HG03558 (cell line): ENCODE results near the gene JMY.
A peak's percentile ranks its signal among the peaks of the same experiment; 100 is the strongest.

Experiments used
- ATAC-seq: cut with Tn5 transposase; IDR thresholded peaks from one replicate; pipeline ENCODE4 v1.9.1; 2021; ENCODE audit warnings: moderate number of reproducible peaks; ENCODE audit not compliant: unreplicated experiment; ENCODE audit errors: extremely low read depth

Gene JMY, protein sequence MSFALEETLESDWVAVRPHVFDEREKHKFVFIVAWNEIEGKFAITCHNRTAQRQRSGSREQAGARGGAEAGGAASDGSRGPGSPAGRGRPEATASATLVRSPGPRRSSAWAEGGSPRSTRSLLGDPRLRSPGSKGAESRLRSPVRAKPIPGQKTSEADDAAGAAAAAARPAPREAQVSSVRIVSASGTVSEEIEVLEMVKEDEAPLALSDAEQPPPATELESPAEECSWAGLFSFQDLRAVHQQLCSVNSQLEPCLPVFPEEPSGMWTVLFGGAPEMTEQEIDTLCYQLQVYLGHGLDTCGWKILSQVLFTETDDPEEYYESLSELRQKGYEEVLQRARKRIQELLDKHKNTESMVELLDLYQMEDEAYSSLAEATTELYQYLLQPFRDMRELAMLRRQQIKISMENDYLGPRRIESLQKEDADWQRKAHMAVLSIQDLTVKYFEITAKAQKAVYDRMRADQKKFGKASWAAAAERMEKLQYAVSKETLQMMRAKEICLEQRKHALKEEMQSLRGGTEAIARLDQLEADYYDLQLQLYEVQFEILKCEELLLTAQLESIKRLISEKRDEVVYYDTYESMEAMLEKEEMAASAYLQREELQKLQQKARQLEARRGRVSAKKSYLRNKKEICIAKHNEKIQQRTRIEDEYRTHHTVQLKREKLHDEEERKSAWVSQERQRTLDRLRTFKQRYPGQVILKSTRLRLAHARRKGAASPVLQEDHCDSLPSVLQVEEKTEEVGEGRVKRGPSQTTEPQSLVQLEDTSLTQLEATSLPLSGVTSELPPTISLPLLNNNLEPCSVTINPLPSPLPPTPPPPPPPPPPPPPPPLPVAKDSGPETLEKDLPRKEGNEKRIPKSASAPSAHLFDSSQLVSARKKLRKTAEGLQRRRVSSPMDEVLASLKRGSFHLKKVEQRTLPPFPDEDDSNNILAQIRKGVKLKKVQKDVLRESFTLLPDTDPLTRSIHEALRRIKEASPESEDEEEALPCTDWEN

DNA sequence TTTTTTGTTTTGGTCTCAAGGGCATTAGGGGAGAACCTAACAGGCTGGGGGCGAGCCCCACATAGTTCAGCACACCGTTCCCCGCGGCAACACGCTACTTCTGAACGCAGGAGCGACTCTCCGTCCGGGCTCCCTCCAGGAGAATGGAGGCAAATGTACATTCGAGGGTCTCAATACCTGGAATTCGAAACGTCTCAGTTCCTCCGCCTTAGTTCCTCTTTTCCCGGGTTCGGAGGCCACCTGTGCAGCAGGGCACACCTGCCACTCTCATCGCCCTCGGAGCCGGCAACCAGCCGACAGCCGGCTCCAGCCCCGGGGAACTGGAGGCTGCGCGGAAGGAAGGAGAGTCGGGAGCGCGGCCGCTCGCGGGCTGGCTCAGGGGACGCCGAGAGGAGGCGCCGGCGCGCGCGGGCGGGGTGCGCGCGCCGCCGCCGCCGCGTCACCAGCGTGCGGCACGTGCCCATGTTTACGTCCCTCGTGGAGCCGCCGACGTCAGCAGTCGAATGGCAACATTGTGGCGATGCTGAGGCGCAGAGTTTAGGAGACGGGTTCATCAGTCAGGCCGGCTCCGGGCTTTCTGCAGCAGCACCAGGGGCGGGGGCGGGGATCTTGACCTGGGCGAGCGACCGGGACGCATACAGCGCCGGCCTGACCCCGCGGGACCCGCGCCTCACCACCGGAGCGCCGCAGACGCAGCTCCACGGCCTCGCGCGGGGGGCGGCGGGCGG is at the start of gene JMY:
Gene JMY (plus strand): TSS at position 498 of the 728 bp plus-strand sequence. CDS start 520 bp downstream, outside the sequence.
- ATAC-seq, result peak; percentile 32

DNA sequence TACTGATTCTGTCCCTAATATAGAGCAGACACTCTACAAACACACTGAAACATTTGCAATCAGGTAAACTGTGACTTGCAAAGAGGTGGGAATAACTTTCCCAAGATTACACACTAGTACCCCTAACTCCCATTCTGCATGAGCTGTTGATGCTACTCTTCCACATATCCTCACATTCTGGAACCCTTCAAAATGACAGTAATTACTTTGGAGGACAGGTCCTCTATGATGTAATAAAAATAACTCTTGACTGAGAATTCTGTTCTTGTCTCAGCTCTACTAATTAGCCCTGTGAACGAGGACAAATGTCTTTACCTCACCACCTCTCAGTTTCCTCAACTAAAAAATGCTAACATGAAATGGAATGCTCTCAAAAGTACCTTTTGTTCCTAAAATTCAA is 49.5 kb upstream of the JMY start:
- ATAC-seq, result no peak

- ATAC-seq, result no peak
Measured at GRCh38 chr5:79189439-79190234, 46.3 kb upstream of the JMY start.

- no peak for ATAC-seq
Measured at GRCh38 chr5:79190235-79190529, 45.7 kb upstream of the JMY start.

- no peak for ATAC-seq
Measured at GRCh38 chr5:79191457-79191856, 44.5 kb upstream of the JMY start.

DNA sequence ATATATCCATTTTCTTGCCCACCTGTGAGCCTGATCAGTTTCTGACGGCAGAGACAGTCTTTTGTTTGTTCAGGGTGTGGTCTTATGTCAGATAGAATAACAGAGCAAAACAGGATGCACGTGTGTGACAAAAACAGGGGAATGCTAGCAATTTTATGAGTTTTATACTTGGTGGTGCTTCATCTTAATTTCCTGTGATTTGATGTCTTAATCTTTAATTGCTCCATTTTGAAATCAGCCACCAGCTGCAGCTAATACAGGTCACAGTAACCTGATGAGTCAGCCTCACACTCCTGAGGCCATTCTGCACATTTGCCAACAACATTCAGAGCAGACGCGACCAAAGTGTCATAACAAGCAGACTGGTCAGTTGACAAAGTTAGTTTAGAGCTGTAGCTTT is 42.3 kb upstream of the JMY start:
- ATAC-seq, result no peak

- no peak for ATAC-seq
Measured at GRCh38 chr5:79200573-79201183, 35.3 kb upstream of the JMY start.

DNA sequence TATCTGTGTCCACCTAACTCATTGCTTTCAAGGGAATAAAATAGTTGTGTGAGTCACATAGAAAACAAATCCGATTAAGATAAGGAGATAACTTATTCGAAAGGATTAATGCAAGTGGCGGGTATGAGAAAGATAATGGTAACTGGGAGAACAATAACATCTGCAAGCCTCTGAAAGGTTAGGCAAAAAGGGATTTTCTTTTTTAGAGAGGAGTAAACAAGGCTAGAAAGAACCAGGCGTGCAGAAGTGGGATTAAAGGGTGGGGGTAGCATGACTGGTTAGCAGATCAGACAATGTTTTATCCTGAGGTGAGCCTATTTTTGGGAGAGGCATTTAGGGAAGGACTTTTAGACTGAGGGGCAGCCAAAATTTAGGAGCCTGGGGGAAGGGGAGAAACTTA is 34.7 kb upstream of the JMY start:
- no peak for ATAC-seq

DNA sequence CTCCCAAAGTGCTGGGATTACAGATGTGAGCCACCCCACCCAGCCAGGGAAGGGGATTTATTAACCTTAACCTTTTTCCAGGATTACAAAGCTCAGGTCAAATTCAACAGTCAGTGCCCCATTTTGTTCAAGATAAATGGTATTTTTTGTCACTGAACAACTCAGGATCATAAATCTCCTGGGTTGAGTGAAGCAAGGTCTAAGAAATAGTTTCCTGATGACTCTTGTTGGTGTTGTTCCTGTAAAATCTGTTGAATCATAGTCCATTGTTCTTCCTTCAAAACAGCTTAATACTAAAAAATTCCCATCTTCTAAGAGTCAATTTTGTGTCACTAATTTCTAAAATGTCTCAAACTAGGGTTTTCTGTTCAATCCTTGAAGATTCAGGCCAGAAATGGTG is 33.9 kb upstream of the JMY start:
- no peak for ATAC-seq

- ATAC-seq, result no peak
Measured at GRCh38 chr5:79205965-79206364, 30.0 kb upstream of the JMY start.

DNA sequence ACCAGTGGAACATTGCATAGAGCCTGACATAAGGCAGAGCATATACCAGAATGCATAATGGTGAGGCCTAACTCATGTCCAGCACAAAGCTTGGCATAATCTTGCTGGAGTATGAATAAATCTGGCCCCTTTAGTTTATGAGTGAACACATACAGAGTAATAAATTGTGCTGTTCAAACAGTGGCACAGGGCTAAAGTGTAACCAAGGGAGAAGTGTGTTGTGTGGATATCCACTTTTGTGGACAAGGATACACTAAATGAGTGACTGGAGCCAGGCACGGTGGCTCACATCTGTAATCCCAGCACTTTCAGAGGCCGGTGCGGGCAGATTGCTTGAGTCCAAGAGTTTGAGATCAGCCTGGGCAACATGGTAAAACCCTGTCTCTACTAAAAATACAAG is 29.4 kb upstream of the JMY start:
- no peak for ATAC-seq

DNA sequence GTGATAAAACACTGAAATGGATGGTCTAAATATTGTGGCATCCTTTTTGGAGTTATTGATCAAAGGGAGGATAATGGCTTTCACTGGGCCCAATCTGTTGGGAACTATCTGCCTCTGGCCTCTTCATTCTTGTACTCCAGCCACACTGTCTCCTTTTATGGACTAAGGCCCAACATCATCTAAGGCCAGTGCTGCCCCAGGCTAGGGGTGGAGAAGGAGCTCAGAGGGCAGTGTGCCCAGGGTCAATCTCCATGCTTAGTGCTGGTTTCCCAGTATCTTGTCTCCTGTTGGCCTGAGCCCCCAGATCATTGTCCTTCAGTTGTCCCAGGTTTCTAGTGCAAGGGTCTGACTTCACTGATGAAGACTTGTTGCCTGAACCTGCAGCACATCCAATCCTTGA is 26.4 kb upstream of the JMY start:
- no peak for ATAC-seq

GRCh38 chr5:79224286-79224984 is 11.5 kb upstream of the JMY start:
- no peak for ATAC-seq

DNA sequence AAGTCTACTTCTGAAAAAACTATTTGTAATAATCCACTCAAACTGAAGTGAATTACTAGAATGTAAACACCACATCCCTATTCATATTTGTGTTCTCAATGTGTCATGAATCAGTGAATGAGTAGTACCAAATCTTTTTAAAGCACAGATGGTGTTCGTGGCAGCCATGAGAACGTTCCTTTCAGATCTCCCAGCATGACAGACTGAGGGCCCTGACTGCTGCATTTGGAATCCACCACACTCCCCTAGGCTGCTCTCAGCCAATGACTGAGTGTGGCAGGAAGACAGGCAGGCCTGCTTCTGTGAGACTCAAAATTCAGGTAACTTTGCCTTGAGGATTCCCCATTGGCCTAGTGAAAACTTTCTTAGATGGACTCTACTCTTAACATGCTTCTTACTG is 10.9 kb upstream of the JMY start:
- no peak for ATAC-seq

DNA sequence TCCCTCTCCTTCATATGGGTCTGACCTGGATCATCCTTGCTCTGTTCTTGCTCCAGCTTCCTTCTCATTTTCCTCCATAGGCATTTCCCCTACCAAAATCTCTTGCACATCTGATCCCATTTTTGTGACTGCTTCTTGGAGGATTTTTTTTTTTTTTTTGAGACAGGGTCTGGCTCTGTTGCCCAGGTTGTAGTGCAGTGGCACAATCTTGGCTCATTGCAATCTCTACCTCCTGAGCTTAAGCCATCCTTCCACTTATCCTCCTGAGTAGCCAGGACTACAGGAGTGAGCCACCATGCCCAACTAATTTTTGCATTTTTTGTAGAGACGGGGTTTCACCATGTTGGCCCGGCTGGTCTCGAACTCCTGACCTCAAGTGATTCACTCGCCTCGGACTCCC is 10.5 kb upstream of the JMY start:
- no peak for ATAC-seq

- no peak for ATAC-seq
Measured at GRCh38 chr5:79227484-79228025, 8.4 kb upstream of the JMY start.

DNA sequence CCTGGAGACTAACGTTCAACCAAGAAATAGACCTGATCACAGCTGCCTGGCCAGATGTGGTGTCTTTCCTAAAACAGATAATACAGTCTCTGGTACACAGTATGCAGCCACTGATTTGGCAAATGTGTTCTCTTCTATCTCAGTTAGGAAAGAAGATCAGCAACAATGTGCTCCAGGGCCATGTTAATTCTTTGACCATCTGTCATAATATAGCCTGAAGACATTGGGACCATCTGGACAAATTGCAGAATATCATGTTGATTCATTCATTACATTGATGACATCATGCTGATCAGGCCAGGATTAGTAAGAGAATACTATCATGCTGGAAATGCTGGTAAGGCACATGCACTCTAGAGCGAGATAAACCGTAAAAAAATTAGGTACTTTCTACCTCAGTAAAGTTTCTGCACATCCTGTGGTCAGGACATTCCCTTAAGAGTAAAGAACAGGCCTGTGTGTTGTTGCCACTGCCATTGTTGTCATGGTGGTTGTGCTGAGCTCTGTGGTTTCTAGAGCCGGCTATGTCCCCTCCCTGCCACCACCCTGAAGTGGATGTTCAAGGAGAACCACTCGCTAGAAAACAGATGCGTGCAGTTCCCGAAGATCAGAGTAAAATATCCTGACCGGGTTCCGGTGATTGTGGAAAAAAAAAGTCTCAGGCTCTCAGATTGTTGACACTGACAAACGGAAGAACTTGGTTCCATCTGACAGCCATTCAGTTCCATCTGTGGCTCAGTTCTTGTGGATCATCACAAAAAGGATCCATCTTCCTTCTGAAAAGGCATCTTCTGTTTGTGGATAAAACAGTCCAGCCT is 6.4 kb upstream of the JMY start:
- ATAC-seq, result peak; percentile 67

GRCh38 chr5:79235261-79235633 is 684 bp upstream of the JMY start:
- no peak for ATAC-seq
